HepG2 (cell line): Measurements from ENCODE around the gene STX10. TPM values are rescaled to one million over a fixed set of nuclear protein-coding genes. Genes with fewer than 3 reads are reported as not detected.
A peak's percentile ranks its signal among the peaks of the same experiment; 100 is the strongest.

Experiments used
- ATF7 ChIP-seq, 2 experiments: fragments of 450-650 bp in 1 of 2; sonication (generic) in 1 of 2; formaldehyde crosslinking in 1 of 2; IDR thresholded peaks; 2 replicates each; pipeline versions ENCODE4 v1.4.0 to v1.6.1; 2016 to 2020; ENCODE audit warnings: antibody characterized with exemption in 1 of 2, mild to moderate bottlenecking in 1 of 2, missing genetic modification reagents in 1 of 2
- CCAR2 ChIP-seq: fragments of 200-400 bp; formaldehyde crosslinking; optimal IDR thresholded peaks from 2 replicates; pipeline ENCODE3; 2018; ENCODE audit warnings: low read depth, mild to moderate bottlenecking, low read length, moderate library complexity
- EZH2 ChIP-seq: conservative IDR thresholded peaks from 2 replicates; pipeline ENCODE4 v1.6.1; 2012; ENCODE audit warnings: mild to moderate bottlenecking, low read depth, low read length, moderate library complexity
- FOXC1 ChIP-seq: sonication (generic); formaldehyde crosslinking; IDR thresholded peaks from 2 replicates; pipeline ENCODE4 v1.8.0; 2022; ENCODE audit warnings: mild to moderate bottlenecking, missing genetic modification reagents, borderline replicate concordance
- HOXA3 ChIP-seq: sonication (generic); formaldehyde crosslinking; IDR thresholded peaks from 2 replicates; pipeline ENCODE4 v1.5.0; 2020; ENCODE audit warnings: missing genetic modification reagents
- KDM2A ChIP-seq: sonication (generic); formaldehyde crosslinking; IDR thresholded peaks from 2 replicates; pipeline ENCODE4 v1.4.0; 2020; ENCODE audit warnings: low read depth, missing genetic modification reagents, borderline replicate concordance
- KLF13 ChIP-seq: sonication (generic); formaldehyde crosslinking; IDR thresholded peaks from 2 replicates; pipeline ENCODE4 v1.4.0; 2020; ENCODE audit warnings: mild to moderate bottlenecking, missing genetic modification reagents
- NR2F6 ChIP-seq, 2 experiments: IDR thresholded peaks; 2 replicates each; pipeline ENCODE4 v1.6.1; 2016; ENCODE audit warnings: antibody characterized with exemption in 1 of 2, mild to moderate bottlenecking in 1 of 2
- PPARG ChIP-seq: conservative IDR thresholded peaks from 2 replicates; pipeline ENCODE4 v1.6.1; 2016; ENCODE audit warnings: missing biosample characterization, missing genetic modification reagents
- SPEN ChIP-seq: sonication (generic); formaldehyde crosslinking; IDR thresholded peaks from 2 replicates; pipeline ENCODE4 v1.5.1; 2020; ENCODE audit warnings: low read depth, mild to moderate bottlenecking, missing genetic modification reagents
- SRF ChIP-seq: IDR thresholded peaks from 2 replicates; pipeline ENCODE4 v1.6.1; 2011; ENCODE audit warnings: mild to moderate bottlenecking, low read depth, low read length, moderate library complexity
- THAP11 ChIP-seq: IDR thresholded peaks from 2 replicates; pipeline ENCODE4 v1.6.1; 2016; ENCODE audit warnings: missing biosample characterization, missing genetic modification reagents
- ZFX ChIP-seq: sonication (generic); formaldehyde crosslinking; IDR thresholded peaks from 2 replicates; pipeline ENCODE4 v1.4.0; 2020; ENCODE audit warnings: mild to moderate bottlenecking, low read depth, missing genetic modification reagents, moderate library complexity
- ZMYM2 ChIP-seq: sonication (generic); formaldehyde crosslinking; IDR thresholded peaks from 2 replicates; pipeline ENCODE4 v1.8.0; 2022; ENCODE audit warnings: mild to moderate bottlenecking, missing genetic modification reagents
- ZNF709 ChIP-seq: sonication (generic); formaldehyde crosslinking; IDR thresholded peaks from 2 replicates; pipeline ENCODE4 v1.5.0; 2020; ENCODE audit warnings: mild to moderate bottlenecking, missing genetic modification reagents
- polyA plus RNA-seq, 8 experiments: library from polyadenylated mRNA; depleted of rRNA in 3 of 8; stranded (reverse) in 7 of 8; unstranded in 1 of 8; fragments of >200 nt; fragmentation: Illumina TruSeq in 4 of 8; extraction: Trizol in 4 of 8; gene quantifications; 2 replicates each; pipeline versions ENCODE4 v1.2.1 to v1.2.3, GENCODE V29; 2011 to 2016; ENCODE audit warnings: low read depth in 4 of 8, missing spikeins in 1 of 8, mixed read lengths in 1 of 8; ENCODE audit not compliant: insufficient read depth in 1 of 8
- total RNA-seq, 5 experiments: library from RNA; depleted of rRNA; stranded (reverse); fragments of >200 nt; fragmentation: Illumina TruSeq; extraction: Trizol; gene quantifications; 2 replicates each; pipeline ENCODE4 v1.2.3, GENCODE V29; 2016; ENCODE audit warnings: low read depth in 1 of 5
- TF ChIP-seq, protein P1 (sequence below): sonication (generic); formaldehyde crosslinking; IDR thresholded peaks from 2 replicates; pipeline ENCODE4 v1.5.1; 2020; ENCODE audit warnings: mild to moderate bottlenecking, missing genetic modification reagents, moderate library complexity
- TF ChIP-seq, protein P2 (sequence below): sonication (generic); formaldehyde crosslinking; IDR thresholded peaks from 2 replicates; pipeline ENCODE4 v1.5.1; 2020; ENCODE audit warnings: missing genetic modification reagents, mild to moderate bottlenecking, borderline replicate concordance
- TF ChIP-seq, protein P3 (sequence below): sonication (generic); formaldehyde crosslinking; IDR thresholded peaks from 2 replicates; pipeline ENCODE4 v1.5.1; 2020; ENCODE audit warnings: mild to moderate bottlenecking, missing genetic modification reagents
- TF ChIP-seq, protein P4 (sequence below): sonication (generic); formaldehyde crosslinking; IDR thresholded peaks from 2 replicates; pipeline ENCODE4 v1.5.0; 2020; ENCODE audit warnings: mild to moderate bottlenecking, missing genetic modification reagents

STX10 gene
- total and polyA plus RNA-seq, 2 of the 13 experiments (the other 11 are each of a cell fraction or from before 2014, with no cell fraction given): 47.9 to 66.4 TPM

DNA sequence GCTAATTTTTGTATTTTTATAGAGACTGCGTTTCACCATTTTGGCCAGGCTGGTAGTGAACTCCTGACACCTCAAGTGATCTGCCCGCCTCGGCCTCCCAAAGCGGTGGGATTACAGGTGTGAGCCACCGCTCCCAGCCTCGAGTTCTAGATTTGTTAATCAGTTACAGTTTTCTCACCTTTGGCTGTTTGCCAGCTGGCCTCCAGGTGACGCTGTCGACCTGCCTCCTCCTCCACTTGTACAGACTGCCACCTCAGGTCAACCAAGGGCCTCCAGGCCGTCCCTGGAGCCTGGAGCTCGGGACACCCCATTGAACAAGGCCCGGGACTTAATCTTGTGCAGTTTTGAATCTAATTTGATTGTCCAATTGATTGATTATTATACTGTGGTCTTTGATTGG lies 45.5 kb upstream of the STX10 start (continued):
- TF ChIP-seq PPARG (CRISPR knock-in tag) (0 out of 2 replicates have a peak, but pooled peaks have one; percentile 18), NR2F6 (IDR thresholded peaks at IDR 0.05) (no peak), NR2F6 (CRISPR knock-in tag; IDR thresholded peaks at IDR 0.05) (peak; percentile 58; the same call in 1 of the 2 replicates), KLF13 (CRISPR knock-in tag) (no peak), EZH2 (no peak), HOXA3 (CRISPR knock-in tag) (no peak; the same call in 1 of the 2 replicates), SPEN (CRISPR knock-in tag) (no peak), SRF (0 out of 2 replicates have a peak, but pooled peaks have one; percentile 13), FOXC1 (no peak), ATF7 (IDR thresholded peaks at IDR 0.05) (no peak), ATF7 (CRISPR knock-in tag; IDR thresholded peaks at IDR 0.05) (no peak), ZFX (CRISPR knock-in tag) (peak; percentile 41; the same call in 1 of the 2 replicates), ZMYM2 (CRISPR knock-in tag) (peak; percentile 48; the same call in 1 of the 2 replicates), THAP11 (CRISPR knock-in tag) (0 out of 2 replicates have a peak, but pooled peaks have one; percentile 27), ZNF709 (CRISPR knock-in tag) (no peak), KDM2A (CRISPR knock-in tag) (peak; percentile 50; the same call in 1 of the 2 replicates), CCAR2 (no peak)
- TF ChIP-seq, protein P1, sequence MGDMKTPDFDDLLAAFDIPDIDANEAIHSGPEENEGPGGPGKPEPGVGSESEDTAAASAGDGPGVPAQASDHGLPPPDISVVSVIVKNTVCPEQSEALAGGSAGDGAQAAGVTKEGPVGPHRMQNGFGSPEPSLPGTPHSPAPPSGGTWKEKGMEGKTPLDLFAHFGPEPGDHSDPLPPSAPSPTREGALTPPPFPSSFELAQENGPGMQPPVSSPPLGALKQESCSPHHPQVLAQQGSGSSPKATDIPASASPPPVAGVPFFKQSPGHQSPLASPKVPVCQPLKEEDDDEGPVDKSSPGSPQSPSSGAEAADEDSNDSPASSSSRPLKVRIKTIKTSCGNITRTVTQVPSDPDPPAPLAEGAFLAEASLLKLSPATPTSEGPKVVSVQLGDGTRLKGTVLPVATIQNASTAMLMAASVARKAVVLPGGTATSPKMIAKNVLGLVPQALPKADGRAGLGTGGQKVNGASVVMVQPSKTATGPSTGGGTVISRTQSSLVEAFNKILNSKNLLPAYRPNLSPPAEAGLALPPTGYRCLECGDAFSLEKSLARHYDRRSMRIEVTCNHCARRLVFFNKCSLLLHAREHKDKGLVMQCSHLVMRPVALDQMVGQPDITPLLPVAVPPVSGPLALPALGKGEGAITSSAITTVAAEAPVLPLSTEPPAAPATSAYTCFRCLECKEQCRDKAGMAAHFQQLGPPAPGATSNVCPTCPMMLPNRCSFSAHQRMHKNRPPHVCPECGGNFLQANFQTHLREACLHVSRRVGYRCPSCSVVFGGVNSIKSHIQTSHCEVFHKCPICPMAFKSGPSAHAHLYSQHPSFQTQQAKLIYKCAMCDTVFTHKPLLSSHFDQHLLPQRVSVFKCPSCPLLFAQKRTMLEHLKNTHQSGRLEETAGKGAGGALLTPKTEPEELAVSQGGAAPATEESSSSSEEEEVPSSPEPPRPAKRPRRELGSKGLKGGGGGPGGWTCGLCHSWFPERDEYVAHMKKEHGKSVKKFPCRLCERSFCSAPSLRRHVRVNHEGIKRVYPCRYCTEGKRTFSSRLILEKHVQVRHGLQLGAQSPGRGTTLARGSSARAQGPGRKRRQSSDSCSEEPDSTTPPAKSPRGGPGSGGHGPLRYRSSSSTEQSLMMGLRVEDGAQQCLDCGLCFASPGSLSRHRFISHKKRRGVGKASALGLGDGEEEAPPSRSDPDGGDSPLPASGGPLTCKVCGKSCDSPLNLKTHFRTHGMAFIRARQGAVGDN: peak; percentile 34
- TF ChIP-seq, protein P2, sequence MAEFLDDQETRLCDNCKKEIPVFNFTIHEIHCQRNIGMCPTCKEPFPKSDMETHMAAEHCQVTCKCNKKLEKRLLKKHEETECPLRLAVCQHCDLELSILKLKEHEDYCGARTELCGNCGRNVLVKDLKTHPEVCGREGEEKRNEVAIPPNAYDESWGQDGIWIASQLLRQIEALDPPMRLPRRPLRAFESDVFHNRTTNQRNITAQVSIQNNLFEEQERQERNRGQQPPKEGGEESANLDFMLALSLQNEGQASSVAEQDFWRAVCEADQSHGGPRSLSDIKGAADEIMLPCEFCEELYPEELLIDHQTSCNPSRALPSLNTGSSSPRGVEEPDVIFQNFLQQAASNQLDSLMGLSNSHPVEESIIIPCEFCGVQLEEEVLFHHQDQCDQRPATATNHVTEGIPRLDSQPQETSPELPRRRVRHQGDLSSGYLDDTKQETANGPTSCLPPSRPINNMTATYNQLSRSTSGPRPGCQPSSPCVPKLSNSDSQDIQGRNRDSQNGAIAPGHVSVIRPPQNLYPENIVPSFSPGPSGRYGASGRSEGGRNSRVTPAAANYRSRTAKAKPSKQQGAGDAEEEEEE (CRISPR knock-in tag): no peak
- TF ChIP-seq, protein P3, sequence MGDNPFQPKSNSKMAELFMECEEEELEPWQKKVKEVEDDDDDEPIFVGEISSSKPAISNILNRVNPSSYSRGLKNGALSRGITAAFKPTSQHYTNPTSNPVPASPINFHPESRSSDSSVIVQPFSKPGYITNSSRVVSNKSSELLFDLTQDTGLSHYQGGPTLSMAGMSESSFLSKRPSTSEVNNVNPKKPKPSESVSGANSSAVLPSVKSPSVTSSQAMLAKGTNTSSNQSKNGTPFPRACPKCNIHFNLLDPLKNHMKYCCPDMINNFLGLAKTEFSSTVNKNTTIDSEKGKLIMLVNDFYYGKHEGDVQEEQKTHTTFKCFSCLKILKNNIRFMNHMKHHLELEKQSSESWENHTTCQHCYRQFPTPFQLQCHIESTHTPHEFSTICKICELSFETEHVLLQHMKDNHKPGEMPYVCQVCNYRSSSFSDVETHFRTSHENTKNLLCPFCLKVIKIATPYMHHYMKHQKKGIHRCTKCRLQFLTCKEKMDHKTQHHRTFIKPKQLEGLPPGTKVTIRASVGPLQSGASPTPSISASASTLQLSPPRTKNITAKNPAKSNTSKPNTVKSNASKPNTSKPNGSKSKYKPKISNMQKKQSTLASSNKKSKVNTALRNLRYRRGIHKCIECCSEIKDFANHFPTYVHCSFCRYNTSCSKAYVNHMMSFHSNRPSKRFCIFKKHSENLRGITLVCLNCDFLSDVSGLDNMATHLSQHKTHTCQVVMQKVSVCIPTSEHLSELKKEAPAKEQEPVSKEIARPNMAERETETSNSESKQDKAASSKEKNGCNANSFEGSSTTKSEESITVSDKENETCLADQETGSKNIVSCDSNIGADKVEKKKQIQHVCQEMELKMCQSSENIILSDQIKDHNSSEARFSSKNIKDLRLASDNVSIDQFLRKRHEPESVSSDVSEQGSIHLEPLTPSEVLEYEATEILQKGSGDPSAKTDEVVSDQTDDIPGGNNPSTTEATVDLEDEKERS (CRISPR knock-in tag): peak; percentile 39; the same call in 1 of the 2 replicates
- TF ChIP-seq, protein P4, sequence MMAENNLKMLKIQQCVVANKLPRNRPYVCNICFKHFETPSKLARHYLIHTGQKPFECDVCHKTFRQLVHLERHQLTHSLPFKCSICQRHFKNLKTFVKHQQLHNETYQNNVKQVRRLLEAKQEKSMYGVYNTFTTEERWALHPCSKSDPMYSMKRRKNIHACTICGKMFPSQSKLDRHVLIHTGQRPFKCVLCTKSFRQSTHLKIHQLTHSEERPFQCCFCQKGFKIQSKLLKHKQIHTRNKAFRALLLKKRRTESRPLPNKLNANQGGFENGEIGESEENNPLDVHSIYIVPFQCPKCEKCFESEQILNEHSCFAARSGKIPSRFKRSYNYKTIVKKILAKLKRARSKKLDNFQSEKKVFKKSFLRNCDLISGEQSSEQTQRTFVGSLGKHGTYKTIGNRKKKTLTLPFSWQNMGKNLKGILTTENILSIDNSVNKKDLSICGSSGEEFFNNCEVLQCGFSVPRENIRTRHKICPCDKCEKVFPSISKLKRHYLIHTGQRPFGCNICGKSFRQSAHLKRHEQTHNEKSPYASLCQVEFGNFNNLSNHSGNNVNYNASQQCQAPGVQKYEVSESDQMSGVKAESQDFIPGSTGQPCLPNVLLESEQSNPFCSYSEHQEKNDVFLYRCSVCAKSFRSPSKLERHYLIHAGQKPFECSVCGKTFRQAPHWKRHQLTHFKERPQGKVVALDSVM (CRISPR knock-in tag): peak; percentile 85
